Hepatocyte (in vitro differentiated cells): Measurements from ENCODE around the gene RBKS. TPM values are rescaled to one million over a fixed set of nuclear protein-coding genes. Genes with fewer than 3 reads are reported as not detected.

Source experiments
- DNase-seq: peaks from one replicate; pipeline ENCODE4 v3.0.0-alpha.2; 2016; ENCODE audit warnings: low spot score
- H2AFZ ChIP-seq: fragments of 200-600 bp; sonication (generic); 2 replicates; pipeline ENCODE4 v1.6.0; 2016; ENCODE audit warnings: antibody characterized with exemption, mild to moderate bottlenecking
- H3K27ac ChIP-seq: fragments of 200-600 bp; sonication (generic); 2 replicates; pipeline ENCODE4 v1.5.1; 2016; ENCODE audit warnings: mild to moderate bottlenecking
- H3K27me3 ChIP-seq: fragments of 200-600 bp; sonication (generic); 2 replicates; pipeline ENCODE4 v1.6.1; 2016
- H3K36me3 ChIP-seq: fragments of 200-600 bp; sonication (generic); replicated peaks from 2 replicates; pipeline ENCODE4 v1.5.1; 2016; ENCODE audit warnings: low read depth; ENCODE audit not compliant: insufficient read depth
- H3K4me1 ChIP-seq: fragments of 200-600 bp; sonication (generic); 2 replicates; pipeline ENCODE4 v1.5.1; 2016; ENCODE audit warnings: mild to moderate bottlenecking, moderate library complexity; ENCODE audit not compliant: insufficient read depth
- H3K4me2 ChIP-seq: fragments of 200-600 bp; sonication (generic); 2 replicates; pipeline ENCODE4 v1.6.0; 2016
- H3K4me3 ChIP-seq: fragments of 200-600 bp; sonication (generic); 2 replicates; pipeline ENCODE4 v1.5.1; 2016; ENCODE audit warnings: mild to moderate bottlenecking
- H3K79me2 ChIP-seq: fragments of 200-600 bp; sonication (generic); 2 replicates; pipeline ENCODE4 v1.6.0; 2017; ENCODE audit warnings: mild to moderate bottlenecking
- H3K9me2 ChIP-seq: fragments of 200-600 bp; sonication (generic); replicated peaks from 2 replicates; pipeline ENCODE4 v1.6.0; 2017; ENCODE audit warnings: mild to moderate bottlenecking; ENCODE audit not compliant: insufficient read depth
- H3K9me3 ChIP-seq: fragments of 200-600 bp; sonication (generic); 2 replicates; pipeline ENCODE4 v1.5.1; 2016; ENCODE audit warnings: low read depth, mild to moderate bottlenecking
- H4K20me1 ChIP-seq: fragments of 200-600 bp; sonication (generic); 2 replicates; pipeline ENCODE4 v1.6.0; 2016; ENCODE audit warnings: mild to moderate bottlenecking; ENCODE audit not compliant: insufficient read depth, poor library complexity, severe bottlenecking
- CTCF ChIP-seq: fragments of 200-600 bp; sonication (generic); IDR thresholded peaks from 2 replicates; pipeline ENCODE4 v1.5.1; 2016; ENCODE audit warnings: antibody characterized with exemption, mild to moderate bottlenecking; ENCODE audit not compliant: poor library complexity
- EZH2 ChIP-seq: fragments of 200-600 bp; sonication (generic); IDR thresholded peaks from 2 replicates; pipeline ENCODE4 v1.6.1; 2016; ENCODE audit warnings: antibody characterized with exemption, mild to moderate bottlenecking, borderline replicate concordance
- EZH2phosphoT487 ChIP-seq: fragments of 200-600 bp; sonication (generic); IDR thresholded peaks from one replicate; pipeline ENCODE4 v1.6.1; 2018; ENCODE audit warnings: antibody characterized with exemption, mild to moderate bottlenecking, low read depth, moderate library complexity; ENCODE audit not compliant: unreplicated experiment, severe bottlenecking
- WGBS: methylation state at CpG from one replicate; pipeline ENCODE4 v1.1.6; 2016; ENCODE audit warnings: low lambda C conversion rate; ENCODE audit errors: missing lambda C conversion rate; 5-methylcytosine and 5-hydroxymethylcytosine counted together
- polyA plus RNA-seq: library from polyadenylated mRNA; unstranded; fragments of >200 nt; fragmentation: Nextera tagmentation; extraction: Ambion mirVana; gene quantifications from 2 replicates; pipeline ENCODE4 v1.2.1, GENCODE V29; 2016
- total RNA-seq: library from RNA; depleted of rRNA; stranded (reverse); fragments of >200 nt; gene quantifications from 2 replicates; pipeline ENCODE4 v1.2.3, GENCODE V29; 2014

The RBKS gene
- total and polyA plus RNA-seq, 2 experiments from 2014 or later: 5.5 to 7.2 TPM

GRCh38 chr2:27798948-27799645 lies 91.1 kb downstream of the RBKS start:
- DNase-seq: peak; percentile 92
- H3K4me1 ChIP-seq: peaks cover 8% of the 10 kb centered on the region
- H3K36me3 ChIP-seq: no peaks in the 10 kb centered on the region
- H3K9me2 ChIP-seq: no peaks in the 10 kb centered on the region
- TF ChIP-seq CTCF (no peak), EZH2phosphoT487 (no peak), EZH2 (no peak)
- 41% methylated on average over 11 of the region's 11 CpGs for WGBS
- H3K4me3 ChIP-seq: no peak overlapping the region
- H3K27ac ChIP-seq: peak overlapping the region; percentile 91
- H2AFZ ChIP-seq: no peak overlapping the region
- no peaks in the 10 kb centered on the region for H4K20me1 ChIP-seq
- no peaks in the 10 kb centered on the region for H3K79me2 ChIP-seq
- no peaks in the 10 kb centered on the region for H3K9me3 ChIP-seq
- no peaks in the 10 kb centered on the region for H3K27me3 ChIP-seq
- H3K4me2 ChIP-seq: no peak overlapping the region

- no peak overlapping the region for H2AFZ ChIP-seq
- no peaks in the 10 kb centered on the region for H3K27me3 ChIP-seq
- no peak overlapping the region for H3K4me2 ChIP-seq
- peaks cover 8% of the 10 kb centered on the region for H3K4me1 ChIP-seq
- no peak overlapping the region for H3K4me3 ChIP-seq
- no peaks in the 10 kb centered on the region for H3K36me3 ChIP-seq
- H3K9me2 ChIP-seq: no peaks in the 10 kb centered on the region
- H3K9me3 ChIP-seq: no peaks in the 10 kb centered on the region
- no peaks in the 10 kb centered on the region for H3K79me2 ChIP-seq
- TF ChIP-seq CTCF (no peak), EZH2 (no peak), EZH2phosphoT487 (no peak)
- no peak for DNase-seq
- no peaks in the 10 kb centered on the region for H4K20me1 ChIP-seq
- WGBS: 98% methylated on average over 7 of the region's 7 CpGs
- peak overlapping the region; percentile 88 for H3K27ac ChIP-seq
These were observed 91.7 kb downstream of the RBKS start for GRCh38 chr2:27798486-27798885.

- DNase-seq: no peak
- H3K9me3 ChIP-seq: no peaks in the 10 kb centered on the region
- no peaks in the 10 kb centered on the region for H3K9me2 ChIP-seq
- H3K4me3 ChIP-seq: no peak overlapping the region
- H3K79me2 ChIP-seq: no peaks in the 10 kb centered on the region
- H2AFZ ChIP-seq: no peak overlapping the region
- H3K27me3 ChIP-seq: no peaks in the 10 kb centered on the region
- 96% methylated on average over 4 of the region's 4 CpGs for WGBS
- peaks cover 8% of the 10 kb centered on the region for H3K4me1 ChIP-seq
- no peak overlapping the region for H3K4me2 ChIP-seq
- no peaks in the 10 kb centered on the region for H4K20me1 ChIP-seq
- H3K27ac ChIP-seq: no peak overlapping the region
- no peaks in the 10 kb centered on the region for H3K36me3 ChIP-seq
- TF ChIP-seq CTCF (no peak), EZH2phosphoT487 (no peak), EZH2 (no peak)
These were observed 92.3 kb downstream of the RBKS start for GRCh38 chr2:27797841-27798240.
